SK-N-SH treated with all-trans-retinoic acid at 6 μM for 48 hours (cell line): ENCODE measurements around the gene PKMYT1.

Source experiments
- ATAC-seq: fragments of 200-7000 bp; cut with Tn5 transposase; 3 replicates; pipeline ENCODE4 v1.9.1; 2020; ENCODE audit warnings: mild to moderate bottlenecking, moderate library complexity
- ARNTL ChIP-seq: fragments of 450-650 bp; formaldehyde crosslinking; IDR thresholded peaks from 2 replicates; pipeline ENCODE4 v1.5.0; 2020; ENCODE audit warnings: low read depth, mild to moderate bottlenecking, moderate library complexity, borderline replicate concordance
- BACH2 ChIP-seq: fragments of 250-450 bp; sonication (Bioruptor Pico); IDR thresholded peaks from 2 replicates; pipeline ENCODE4 v1.9.0; 2021; ENCODE audit warnings: mild to moderate bottlenecking, borderline replicate concordance
- CREB5 ChIP-seq: fragments of 250-450 bp; sonication (Bioruptor Pico); IDR thresholded peaks from 2 replicates; pipeline ENCODE4 v1.5.1; 2020; ENCODE audit warnings: low read depth, mild to moderate bottlenecking, moderate library complexity
- CSDC2 ChIP-seq: fragments of 250-450 bp; sonication (Bioruptor Pico); IDR thresholded peaks from 2 replicates; pipeline ENCODE4 v1.5.0; 2020; ENCODE audit warnings: mild to moderate bottlenecking, moderate library complexity
- CSRNP3 ChIP-seq: fragments of 250-450 bp; sonication (Bioruptor Pico); IDR thresholded peaks from 2 replicates; pipeline ENCODE4 v1.5.1; 2021; ENCODE audit warnings: mild to moderate bottlenecking, moderate library complexity
- ESRRG ChIP-seq: fragments of 250-450 bp; sonication (Bioruptor Pico); IDR thresholded peaks from 2 replicates; pipeline ENCODE4 v1.6.1; 2021; ENCODE audit warnings: mild to moderate bottlenecking
- GLIS3 ChIP-seq: fragments of 250-450 bp; sonication (Bioruptor Pico); IDR thresholded peaks from 2 replicates; pipeline ENCODE4 v1.5.0; 2020; ENCODE audit warnings: mild to moderate bottlenecking, moderate library complexity
- OSR1 ChIP-seq: fragments of 250-450 bp; sonication (Bioruptor Pico); IDR thresholded peaks from 2 replicates; pipeline ENCODE4 v1.8.0; 2022; ENCODE audit warnings: moderate library complexity, mild to moderate bottlenecking, inconsistent platforms
- PATZ1 ChIP-seq: fragments of 250-450 bp; sonication (Bioruptor Pico); IDR thresholded peaks from 2 replicates; pipeline ENCODE4 v1.8.0; 2020; ENCODE audit warnings: mild to moderate bottlenecking, moderate library complexity, borderline replicate concordance
- POU6F1 ChIP-seq: fragments of 250-450 bp; sonication (Bioruptor Pico); IDR thresholded peaks from 2 replicates; pipeline ENCODE4 v1.8.0; 2021; ENCODE audit warnings: low read depth, mild to moderate bottlenecking, moderate library complexity, borderline replicate concordance
- PPARA ChIP-seq: fragments of 250-450 bp; sonication (Bioruptor Pico); IDR thresholded peaks from 2 replicates; pipeline ENCODE4 v1.5.0; 2020; ENCODE audit warnings: mild to moderate bottlenecking, borderline replicate concordance
- RARB ChIP-seq: fragments of 250-450 bp; sonication (Bioruptor Pico); IDR thresholded peaks from 2 replicates; pipeline ENCODE4 v1.8.0; 2021; ENCODE audit warnings: mild to moderate bottlenecking, moderate library complexity
- SNAI2 ChIP-seq: fragments of 250-450 bp; sonication (Bioruptor Pico); IDR thresholded peaks from 2 replicates; pipeline ENCODE4 v1.5.0; 2020; ENCODE audit warnings: mild to moderate bottlenecking, moderate library complexity
- TCF4 ChIP-seq: fragments of 250-450 bp; sonication (Bioruptor Pico); IDR thresholded peaks from 2 replicates; pipeline ENCODE4 v1.8.0; 2021; ENCODE audit warnings: mild to moderate bottlenecking, moderate library complexity, borderline replicate concordance
- TOX ChIP-seq: fragments of 250-450 bp; sonication (Bioruptor Pico); IDR thresholded peaks from 2 replicates; pipeline ENCODE4 v1.8.0; 2021; ENCODE audit warnings: mild to moderate bottlenecking, moderate library complexity, borderline replicate concordance
- TSHZ2 ChIP-seq: fragments of 250-450 bp; sonication (Bioruptor Pico); IDR thresholded peaks from 2 replicates; pipeline ENCODE4 v1.5.0; 2020; ENCODE audit warnings: mild to moderate bottlenecking, moderate library complexity
- ZC3H10 ChIP-seq: fragments of 250-450 bp; sonication (Bioruptor Pico); IDR thresholded peaks from 2 replicates; pipeline ENCODE4 v1.5.1; 2021; ENCODE audit warnings: mild to moderate bottlenecking, moderate library complexity
- ZFP3 ChIP-seq: fragments of 250-450 bp; sonication (Bioruptor Pico); IDR thresholded peaks from 2 replicates; pipeline ENCODE4 v1.5.0; 2020; ENCODE audit warnings: mild to moderate bottlenecking, moderate library complexity
- ZFP30 ChIP-seq: fragments of 450-650 bp; formaldehyde crosslinking; IDR thresholded peaks from 2 replicates; pipeline ENCODE4 v1.5.0; 2022; ENCODE audit warnings: mild to moderate bottlenecking, moderate library complexity
- ZNF565 ChIP-seq: fragments of 450-650 bp; formaldehyde crosslinking; conservative IDR thresholded peaks from 2 replicates; pipeline ENCODE4 v1.5.0; 2020; ENCODE audit warnings: low read depth, mild to moderate bottlenecking, moderate library complexity
- ZNF70 ChIP-seq: fragments of 450-650 bp; formaldehyde crosslinking; IDR thresholded peaks from 2 replicates; pipeline ENCODE4 v1.5.0; 2020; ENCODE audit warnings: mild to moderate bottlenecking, moderate library complexity
- ZNF8 ChIP-seq: fragments of 450-650 bp; formaldehyde crosslinking; IDR thresholded peaks from 2 replicates; pipeline ENCODE4 v1.5.0; 2020; ENCODE audit warnings: mild to moderate bottlenecking, moderate library complexity

Gene PKMYT1

GRCh38 chr16:3001316-3001715 is 21.1 kb upstream of the PKMYT1 start:
- ATAC-seq, result no peak
- no peak for TF ChIP-seq BACH2 (CRISPR knock-in tag)
- TF ChIP-seq CSRNP3 (CRISPR knock-in tag), result no peak
- no peak for TF ChIP-seq ZNF70 (CRISPR knock-in tag)
- TF ChIP-seq ZFP30 (CRISPR knock-in tag), result no peak
- TF ChIP-seq ZNF8 (CRISPR knock-in tag), result no peak
- no peak for TF ChIP-seq PATZ1
- TF ChIP-seq, all 23 proteins: peak for 0

GRCh38 chr16:3000540-3000939 is 20.3 kb upstream of the PKMYT1 start:
- no peak for TF ChIP-seq ESRRG (CRISPR knock-in tag)
- no peak for TF ChIP-seq POU6F1 (CRISPR knock-in tag)
- TF ChIP-seq RARB (CRISPR knock-in tag), result no peak
- no peak for TF ChIP-seq ZNF8 (CRISPR knock-in tag)
- TF ChIP-seq ZFP3 (CRISPR knock-in tag), result no peak
- no peak for TF ChIP-seq ARNTL
- no peak for TF ChIP-seq GLIS3 (CRISPR knock-in tag)
- TF ChIP-seq SNAI2 (CRISPR knock-in tag), result no peak
- TF ChIP-seq PPARA, result no peak
- TF ChIP-seq BACH2 (CRISPR knock-in tag), result no peak
- no peak for TF ChIP-seq PATZ1
- TF ChIP-seq ZNF565, result no peak
- TF ChIP-seq TCF4, result no peak
- no peak for TF ChIP-seq CSDC2 (CRISPR knock-in tag)
- TF ChIP-seq ZNF70 (CRISPR knock-in tag), result no peak
- no peak for TF ChIP-seq CSRNP3 (CRISPR knock-in tag)
- no peak for TF ChIP-seq OSR1 (CRISPR knock-in tag)
- no peak for TF ChIP-seq TSHZ2
- TF ChIP-seq TOX (CRISPR knock-in tag), result no peak
- TF ChIP-seq, all 23 proteins: peak for 0
- ATAC-seq, result no peak

- no peak for ATAC-seq
- TF ChIP-seq OSR1 (CRISPR knock-in tag) (no peak), PPARA (no peak), GLIS3 (CRISPR knock-in tag) (no peak), CSRNP3 (CRISPR knock-in tag) (no peak), ZNF565 (no peak), ZFP30 (CRISPR knock-in tag) (no peak), TOX (CRISPR knock-in tag) (no peak), CREB5 (no peak), ZC3H10 (CRISPR knock-in tag) (no peak), SNAI2 (CRISPR knock-in tag) (no peak), ZFP3 (CRISPR knock-in tag) (no peak), ZNF8 (CRISPR knock-in tag) (no peak)
These were observed 19.7 kb upstream of the PKMYT1 start for GRCh38 chr16:2999929-3000328.
